GM18868 (cell line): Measurements from ENCODE around the gene PSMD14.

Source experiments
- ATAC-seq: cut with Tn5 transposase; IDR thresholded peaks from one replicate; pipeline ENCODE4 v1.9.1; 2021; ENCODE audit warnings: mild to moderate bottlenecking, moderate library complexity; ENCODE audit not compliant: unreplicated experiment

PSMD14 gene

DNA sequence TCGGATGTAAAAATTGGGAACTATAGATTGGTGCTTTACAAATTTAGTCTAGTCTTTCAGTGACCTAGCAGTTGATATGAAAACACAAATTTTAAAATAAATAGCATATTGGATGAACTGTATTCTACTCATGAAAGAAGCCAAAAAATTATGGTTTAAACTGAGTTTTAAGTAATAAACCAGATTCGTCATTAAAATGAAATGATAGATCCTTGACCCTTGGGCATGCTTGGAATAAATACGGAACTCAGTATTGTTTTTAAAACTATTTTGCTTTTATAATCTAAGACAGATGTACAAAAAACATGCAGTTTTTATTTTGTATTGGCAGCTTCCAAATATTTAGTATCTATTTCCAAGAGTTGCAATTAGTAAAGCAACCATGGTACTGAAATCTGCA is 73.3 kb downstream of the PSMD14 start:
- ATAC-seq, result no peak

DNA sequence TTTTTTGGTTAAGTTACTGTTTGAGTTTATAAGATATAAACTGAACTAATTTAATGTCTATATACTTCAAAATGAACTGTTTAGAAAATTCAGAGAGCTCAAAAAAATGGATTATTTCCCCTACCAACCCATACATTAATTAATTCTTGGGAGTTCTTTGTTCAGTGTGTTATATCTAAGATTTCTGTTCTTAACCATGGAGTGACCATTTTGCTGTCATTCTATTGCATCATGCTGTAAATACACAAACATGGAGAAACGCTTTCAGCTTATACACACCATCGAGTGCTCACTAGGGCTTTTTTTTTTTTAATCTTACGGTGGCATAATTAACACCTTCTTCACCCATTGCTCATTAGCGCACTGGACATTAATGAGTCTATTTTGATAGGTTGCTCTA is 74.5 kb downstream of the PSMD14 start:
- no peak for ATAC-seq

DNA sequence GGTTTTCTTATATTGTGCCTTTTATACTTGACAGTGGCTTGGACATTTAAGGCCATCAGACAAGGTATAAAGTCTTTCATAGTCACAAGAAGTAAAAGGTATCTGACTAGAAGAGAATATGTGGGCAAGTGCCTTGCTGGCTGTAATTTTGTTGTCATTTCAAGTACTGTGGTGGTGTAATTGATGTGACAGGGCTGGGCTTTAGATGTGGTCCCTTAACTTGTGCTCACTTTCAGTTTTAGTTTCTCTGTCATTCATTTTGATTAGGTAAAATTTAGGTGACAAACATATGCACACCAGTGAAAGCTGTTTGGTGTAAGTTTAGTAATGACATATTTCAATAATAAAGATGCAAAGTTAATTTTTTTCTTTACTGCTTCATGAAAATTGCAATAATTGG is 76.6 kb downstream of the PSMD14 start:
- peak; percentile 75 for ATAC-seq

DNA sequence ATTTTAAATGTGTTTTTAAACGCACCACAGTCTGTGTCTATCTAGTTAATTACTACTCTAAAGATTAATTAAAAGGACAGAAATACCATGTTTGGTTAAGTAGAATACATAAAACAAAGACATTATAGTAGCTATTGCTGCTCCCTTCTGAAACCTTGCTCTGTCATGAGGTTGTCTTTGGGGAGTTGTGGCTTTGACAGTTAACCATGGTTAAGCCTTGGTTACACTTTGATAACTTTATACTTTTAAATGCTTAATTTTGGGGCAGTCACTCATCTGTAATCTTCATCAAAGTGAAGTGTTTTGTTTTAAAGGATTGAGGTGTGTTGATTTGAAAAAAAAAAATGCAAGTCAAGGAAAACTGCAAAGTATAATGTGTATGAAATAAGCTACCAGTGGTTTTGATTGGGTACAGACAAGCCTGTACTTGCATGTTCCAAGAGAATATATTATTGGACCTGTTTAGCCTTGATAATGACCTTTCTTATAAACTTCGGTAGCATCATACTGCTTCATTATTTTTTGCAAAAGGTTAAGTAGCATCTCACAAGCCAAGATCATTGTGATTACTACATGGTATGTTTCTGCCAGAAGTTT is 78.1 kb downstream of the PSMD14 start:
- ATAC-seq, result peak; percentile 60

DNA sequence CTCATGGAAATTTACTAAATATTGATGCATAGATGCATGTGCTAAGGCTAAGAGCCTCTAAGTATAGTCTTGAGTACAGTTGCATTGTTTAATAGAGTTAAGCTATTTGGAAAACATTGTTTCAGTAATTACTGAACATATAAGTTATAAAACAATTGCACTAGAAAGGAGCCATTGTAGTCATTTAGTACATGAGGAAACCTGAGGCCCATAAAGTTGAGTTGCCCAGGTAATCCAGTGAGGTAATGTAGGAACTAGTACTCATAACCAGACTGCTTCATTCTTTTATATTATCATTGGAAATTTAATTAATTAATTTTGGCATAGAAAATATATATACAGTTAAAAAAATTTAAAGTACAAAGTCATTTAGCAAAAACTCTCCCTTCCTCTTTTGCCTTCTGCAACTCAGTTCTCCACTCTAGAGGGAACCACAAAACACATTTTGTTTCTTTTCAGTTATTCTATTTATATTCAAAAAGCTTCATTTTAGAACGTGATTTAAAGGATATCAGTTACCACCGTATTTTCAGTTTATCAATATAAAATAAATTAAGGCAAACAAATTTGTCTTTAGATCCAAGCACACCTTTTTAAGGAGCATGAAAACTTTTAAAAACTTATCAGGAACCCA is 80.0 kb downstream of the PSMD14 start:
- peak; percentile 36 for ATAC-seq

DNA sequence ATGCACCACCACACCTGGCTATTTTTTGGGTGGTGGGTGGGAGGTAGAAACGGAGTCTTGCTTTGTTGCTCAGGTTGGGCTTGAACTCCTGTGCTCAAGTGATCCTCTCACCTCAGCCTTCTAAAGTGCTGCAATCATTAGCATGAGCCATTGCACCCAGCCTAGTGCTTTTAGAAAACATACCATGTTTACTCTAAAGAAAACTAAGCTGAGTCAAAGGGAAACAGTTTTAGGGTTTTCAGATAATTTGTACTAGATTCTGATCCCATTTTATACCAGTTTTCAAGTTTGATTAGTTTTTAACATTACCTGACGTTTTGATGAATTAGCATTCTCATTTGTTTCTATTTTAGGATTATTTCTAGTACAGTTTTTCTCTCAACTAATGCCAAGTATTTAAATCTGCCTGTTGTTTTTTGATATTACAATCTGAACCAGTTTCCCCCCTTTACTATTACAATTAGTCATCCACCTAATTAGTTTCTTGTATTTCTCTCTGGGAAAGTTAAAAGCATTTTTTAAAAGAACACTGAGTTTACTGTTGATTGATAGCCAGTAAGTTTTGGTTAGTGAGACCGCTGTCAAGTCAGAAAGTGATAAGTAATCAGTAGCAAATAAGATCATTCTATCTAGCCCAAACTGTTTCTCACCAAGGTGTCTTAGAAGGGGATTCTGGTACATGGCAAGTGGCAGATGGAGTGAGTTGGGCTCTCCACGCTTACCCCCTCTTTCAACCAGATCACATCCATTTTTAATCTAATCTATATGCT is 83.7 kb downstream of the PSMD14 start:
- peak; percentile 52 for ATAC-seq

DNA sequence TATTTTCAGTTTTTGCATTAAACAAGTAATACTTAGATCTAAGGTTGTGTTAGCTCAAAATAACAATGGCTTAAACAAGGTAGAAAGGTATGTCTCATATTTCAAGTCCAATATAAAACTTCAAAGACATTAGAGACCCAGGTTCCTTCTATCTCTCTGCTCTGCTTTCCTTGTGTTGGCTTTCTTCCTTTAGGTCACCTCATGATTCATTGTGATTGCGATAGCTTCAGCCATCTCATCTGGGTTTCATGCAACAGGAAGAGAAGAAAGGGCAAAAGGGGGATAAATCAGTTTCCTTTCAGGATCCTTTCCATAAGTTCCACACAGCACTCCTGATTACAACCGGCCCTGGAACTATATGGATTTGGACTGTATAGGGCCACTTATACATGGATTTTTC is 91.9 kb downstream of the PSMD14 start:
- no peak for ATAC-seq

DNA sequence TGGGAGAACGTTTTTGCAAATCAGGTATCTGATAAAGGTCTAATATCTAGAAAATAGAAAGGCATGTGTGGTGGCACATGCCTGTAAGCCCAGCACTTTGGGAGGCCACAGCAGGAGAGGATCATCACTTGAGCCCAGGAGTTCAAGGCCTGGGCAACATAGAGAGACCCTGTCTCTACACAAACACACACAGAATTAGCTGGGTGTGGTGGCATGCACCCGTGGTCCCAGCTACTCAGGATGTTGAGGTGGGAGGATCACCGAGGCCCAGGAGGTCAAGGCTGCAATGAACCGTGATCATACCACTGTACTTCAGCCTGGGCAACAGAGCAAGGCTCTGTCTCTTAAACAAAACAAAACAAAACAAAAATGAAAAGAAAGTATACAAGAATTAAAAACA is 94.1 kb downstream of the PSMD14 start:
- ATAC-seq, result no peak

DNA sequence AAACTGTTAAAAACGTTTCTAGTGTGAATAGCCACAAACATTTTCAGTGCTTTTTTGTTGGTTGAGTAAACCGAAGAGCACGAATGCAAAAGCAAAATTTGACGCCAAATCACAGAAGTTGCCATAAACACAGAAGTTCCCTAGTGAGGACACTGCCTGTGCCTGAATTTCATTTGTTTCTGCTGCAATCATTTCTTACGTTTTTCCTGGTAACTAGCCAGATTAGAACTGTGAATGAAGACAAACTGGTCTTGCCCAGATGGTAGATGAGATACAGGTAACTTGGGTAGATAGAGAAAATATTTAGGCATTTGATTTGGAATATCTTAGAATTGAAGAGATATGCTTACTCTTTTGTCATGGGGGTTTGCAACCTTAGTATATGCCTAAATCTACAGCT is 98.1 kb downstream of the PSMD14 start:
- ATAC-seq, result no peak

DNA sequence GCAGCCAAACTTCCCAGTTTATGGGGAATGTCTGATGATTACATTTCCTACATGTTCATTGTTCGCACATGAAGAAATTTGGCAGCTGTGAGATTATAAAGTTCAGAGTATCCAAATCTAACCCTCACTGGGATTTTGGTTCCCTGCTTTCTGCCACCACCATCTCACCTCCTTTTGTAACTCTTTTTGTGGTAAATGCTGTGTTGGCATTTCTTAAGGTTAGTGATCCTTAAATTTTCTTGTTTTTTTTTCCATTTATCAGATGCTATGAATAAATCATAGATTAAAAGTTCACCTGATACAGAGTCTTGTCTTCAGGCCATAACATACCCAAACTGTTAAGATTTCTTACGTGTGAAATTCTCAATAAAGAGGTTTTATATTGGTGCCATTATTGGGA is 99.4 kb downstream of the PSMD14 start:
- ATAC-seq, result no peak

DNA sequence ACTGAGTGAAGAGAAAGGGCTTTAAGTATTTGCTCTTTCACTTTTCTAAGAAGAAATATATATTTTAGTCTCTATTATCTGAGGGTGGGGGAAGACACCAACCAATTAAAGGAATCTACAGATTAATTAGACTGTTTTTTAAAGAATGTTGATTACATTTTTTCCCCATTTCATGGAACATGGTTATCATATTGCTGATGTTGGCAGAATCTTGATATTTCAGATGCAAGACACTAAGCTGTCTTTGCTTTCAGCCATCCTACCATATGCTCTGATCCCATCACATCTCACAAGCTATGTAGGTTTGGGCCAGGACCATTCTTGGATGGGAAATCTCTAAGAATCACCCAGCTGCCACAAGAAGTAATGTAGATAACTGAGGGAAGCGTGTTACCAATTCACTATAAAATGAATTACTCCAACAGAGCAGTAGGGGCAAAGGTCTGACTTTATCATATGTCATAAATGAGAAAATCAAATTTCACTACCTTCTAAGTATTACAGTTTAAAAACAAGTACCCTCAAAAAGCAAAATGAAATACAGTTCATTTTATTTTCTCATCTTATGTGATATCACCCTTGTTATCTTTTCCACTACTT is 101.2 kb downstream of the PSMD14 start:
- ATAC-seq, result no peak

DNA sequence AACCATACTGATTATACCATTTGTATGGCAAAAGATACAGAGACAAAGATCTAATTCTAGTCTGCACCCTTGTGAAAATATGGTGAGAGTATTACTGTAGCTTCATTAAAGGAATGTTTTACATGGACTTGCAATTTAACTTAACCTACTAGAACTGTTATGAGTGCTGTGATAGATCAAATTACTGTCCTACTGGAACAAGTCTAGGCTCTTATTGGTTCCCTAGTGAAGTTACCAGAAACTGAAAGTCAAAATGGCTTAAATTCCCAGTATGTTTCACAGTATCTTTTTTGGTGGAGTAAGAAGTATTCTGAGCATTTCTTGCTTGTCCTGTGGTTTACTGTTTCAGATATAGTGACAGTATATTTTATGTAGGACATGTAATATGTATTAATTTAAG is 104.1 kb downstream of the PSMD14 start:
- no peak for ATAC-seq

DNA sequence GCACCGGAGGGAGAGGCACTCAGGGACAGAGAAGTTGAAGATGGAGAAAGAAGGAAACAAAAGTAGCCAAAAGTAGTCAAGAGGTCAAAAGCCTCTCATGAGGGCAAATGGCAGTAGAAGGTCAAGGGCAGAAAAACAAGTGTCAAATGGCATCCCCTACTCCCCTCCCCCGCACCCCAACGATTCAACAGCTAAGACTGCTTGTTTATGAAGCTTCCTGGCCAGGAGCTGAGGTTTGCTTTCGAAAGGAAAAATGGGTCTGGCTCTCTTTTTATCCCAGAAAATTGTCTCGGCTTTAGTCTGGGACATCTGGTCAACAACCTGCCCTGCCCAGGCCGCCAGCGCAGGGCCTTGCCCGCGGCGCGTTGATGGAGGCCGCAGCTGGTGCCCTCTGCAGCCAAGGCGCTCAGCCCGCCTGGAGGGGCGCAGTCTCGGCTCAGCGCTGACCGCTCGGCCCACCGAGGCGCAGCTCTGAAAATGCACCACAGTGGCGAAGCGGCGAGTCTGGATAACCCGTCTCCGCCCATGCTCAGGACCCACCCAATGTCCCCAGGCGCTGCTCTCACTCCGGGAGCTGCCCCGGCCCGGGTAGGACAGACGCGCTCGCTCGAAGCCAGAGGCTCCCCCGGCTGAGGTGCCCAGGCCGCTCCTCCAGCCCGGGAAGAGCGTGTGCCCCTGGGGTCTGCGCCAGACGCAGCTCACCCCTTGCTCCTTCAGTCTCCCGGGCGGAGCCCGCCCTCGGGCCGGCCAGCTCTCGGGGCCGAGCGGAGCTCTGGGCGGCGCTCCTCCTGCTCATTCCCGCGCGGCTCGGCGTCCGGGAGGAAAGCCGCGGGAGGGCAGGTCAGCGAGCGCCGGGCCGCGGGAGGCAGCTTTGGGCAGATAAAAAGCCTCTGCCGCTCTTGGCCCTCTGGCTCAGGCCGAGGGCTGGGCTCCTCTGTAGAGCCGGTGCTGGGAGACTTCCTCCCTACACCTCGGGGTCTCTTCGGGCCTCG is 106.1 kb downstream of the PSMD14 start:
- ATAC-seq, result peak; percentile 36

DNA sequence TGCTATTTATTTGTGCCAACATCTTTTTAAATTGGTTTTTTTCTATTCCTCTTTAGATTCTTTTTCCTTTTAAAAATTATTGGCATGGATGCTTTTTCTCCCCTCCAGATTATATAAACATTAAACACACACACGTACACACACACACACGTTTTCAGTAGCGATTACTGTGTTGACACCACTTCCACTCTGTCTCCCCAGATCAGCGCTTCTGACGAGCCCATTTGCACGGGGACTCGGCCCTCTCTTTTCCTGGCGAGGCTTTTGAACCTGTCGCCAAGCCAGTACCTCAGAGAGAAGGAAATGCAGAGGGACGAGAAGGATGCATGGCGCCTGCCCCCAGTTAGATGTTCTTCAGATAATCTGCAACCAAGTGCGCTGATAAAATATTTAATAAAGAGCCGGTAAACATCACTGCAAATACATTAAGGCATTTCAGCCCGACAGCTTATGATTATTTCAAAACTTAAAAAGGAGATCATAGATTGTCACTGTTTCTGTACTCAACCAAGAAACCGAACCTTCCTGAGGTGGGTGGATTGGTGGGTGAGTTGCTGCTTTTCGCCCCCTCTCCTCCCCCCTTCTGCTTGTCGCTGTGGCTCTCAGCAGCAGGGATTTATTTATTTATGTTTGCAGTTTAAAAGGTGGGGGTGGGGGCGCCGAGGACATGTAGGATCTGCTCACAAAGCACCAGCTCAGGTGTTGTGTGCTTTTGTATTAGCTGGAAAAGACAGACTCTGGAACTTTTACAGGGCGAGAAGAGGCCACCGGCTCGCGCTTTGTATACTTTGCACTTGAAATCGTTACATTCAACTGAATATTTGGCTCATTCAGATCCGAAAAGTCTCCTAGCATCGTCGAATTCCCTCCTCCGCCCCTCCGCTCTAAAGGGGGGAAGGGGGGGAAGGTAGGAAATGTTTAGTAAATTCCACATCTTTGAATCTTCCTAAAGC is 107.1 kb downstream of the PSMD14 start:
- ATAC-seq, result peak; percentile 28

DNA sequence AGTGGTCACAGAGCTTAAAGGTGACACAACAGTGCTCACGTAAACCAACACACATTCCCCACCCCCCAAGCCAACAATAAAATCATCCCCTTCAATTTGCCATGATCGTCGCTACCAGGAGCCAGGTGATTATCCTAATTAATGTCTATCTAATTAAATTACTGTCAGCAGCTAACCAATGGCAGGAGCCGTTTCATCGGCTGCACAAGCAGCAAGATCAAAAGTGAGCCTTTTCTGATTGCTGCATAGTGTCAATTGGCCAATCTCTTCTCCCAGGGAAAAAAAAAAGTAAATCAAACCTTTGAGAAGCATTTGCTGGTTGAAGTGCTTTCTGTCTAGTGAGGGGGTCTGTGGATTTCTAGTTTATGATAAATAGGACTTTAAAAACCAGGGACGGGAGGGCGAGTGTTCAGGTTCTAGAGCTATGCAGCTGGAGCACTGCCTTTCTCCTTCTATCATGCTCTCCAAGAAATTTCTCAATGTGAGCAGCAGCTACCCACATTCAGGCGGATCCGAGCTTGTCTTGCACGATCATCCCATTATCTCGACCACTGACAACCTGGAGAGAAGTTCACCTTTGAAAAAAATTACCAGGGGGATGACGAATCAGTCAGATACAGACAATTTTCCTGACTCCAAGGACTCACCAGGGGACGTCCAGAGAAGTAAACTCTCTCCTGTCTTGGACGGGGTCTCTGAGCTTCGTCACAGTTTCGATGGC is 107.9 kb downstream of the PSMD14 start, which contains the start of gene TBR1:
TSS of gene TBR1 (plus strand) at position 311 of the 721 bp plus-strand sequence. CDS start at position 425, 114 bp downstream.
- no peak for ATAC-seq

DNA sequence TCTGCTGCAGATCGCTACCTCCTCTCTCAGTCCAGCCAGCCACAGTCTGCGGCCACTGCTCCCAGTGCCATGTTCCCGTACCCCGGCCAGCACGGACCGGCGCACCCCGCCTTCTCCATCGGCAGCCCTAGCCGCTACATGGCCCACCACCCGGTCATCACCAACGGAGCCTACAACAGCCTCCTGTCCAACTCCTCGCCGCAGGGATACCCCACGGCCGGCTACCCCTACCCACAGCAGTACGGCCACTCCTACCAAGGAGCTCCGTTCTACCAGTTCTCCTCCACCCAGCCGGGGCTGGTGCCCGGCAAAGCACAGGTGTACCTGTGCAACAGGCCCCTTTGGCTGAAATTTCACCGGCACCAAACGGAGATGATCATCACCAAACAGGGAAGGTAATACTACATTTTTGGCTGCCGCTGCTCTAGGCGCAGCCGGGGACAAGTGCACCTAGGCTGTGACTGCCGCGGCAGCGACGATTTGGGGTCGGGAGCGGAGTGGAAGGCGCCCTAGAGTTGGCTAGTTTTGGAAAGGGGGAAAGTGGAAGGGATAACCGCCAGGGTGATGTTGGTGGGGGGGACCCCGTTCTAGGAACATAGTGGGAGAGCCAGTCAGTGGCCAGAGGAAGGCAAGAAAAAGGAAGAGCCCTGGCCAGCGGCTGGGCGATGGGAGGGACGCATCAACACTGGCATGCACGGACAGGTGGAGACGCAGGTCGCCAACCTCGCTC is 108.6 kb downstream of the PSMD14 start:
- no peak for ATAC-seq

DNA sequence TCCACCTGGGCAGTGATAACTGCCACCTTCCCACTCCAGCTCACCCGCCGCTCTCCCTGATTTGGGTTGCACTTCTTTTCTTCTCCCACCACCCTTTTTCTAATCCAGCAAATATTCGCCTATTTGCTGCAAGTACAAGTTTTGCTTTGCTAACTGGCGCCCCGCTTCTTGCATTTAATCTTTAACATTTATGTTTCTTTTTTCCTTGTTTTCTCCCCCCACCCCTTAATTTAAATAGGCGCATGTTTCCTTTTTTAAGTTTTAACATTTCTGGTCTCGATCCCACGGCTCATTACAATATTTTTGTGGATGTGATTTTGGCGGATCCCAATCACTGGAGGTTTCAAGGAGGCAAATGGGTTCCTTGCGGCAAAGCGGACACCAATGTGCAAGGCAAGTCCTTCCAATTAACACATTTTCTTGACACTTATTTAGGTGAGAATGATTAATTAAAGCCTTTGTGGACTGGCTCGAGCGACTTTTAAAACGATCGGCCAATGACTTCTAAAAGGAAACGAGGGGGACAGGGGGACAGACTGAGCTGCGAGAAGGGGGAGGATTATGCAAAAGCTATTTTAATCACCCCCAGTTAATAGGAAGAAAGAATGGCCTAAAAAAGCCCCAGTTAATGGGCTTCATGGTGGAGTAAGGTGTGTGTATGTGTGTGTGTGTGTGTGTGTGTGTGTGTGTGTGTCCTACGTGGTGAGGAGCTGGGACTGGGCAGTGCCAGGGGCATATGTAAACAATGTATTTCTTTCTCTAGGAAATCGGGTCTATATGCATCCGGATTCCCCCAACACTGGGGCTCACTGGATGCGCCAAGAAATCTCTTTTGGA is 109.4 kb downstream of the PSMD14 start:
- no peak for ATAC-seq
